GM18873 (cell line): Measurements from ENCODE around the gene CLK1.
A peak's percentile ranks its signal among the peaks of the same experiment; 100 is the strongest.

ENCODE experiments used
- ATAC-seq: cut with Tn5 transposase; IDR thresholded peaks from one replicate; pipeline ENCODE4 v1.9.1; 2021; ENCODE audit warnings: mild to moderate bottlenecking, moderate library complexity, moderate number of reproducible peaks; ENCODE audit not compliant: unreplicated experiment, low FRiP score

CLK1 gene

GRCh38 chr2:200811333-200812121 lies 52.9 kb downstream of the CLK1 start, which contains the start of gene BZW1:
TSS of gene BZW1 (plus strand) at chr2:200811910. CDS start at chr2:200813218, 1,308 bp downstream.
- peak; percentile 68 for ATAC-seq

GRCh38 chr2:200810998-200811332 lies 53.5 kb downstream of the CLK1 start:
- no peak for ATAC-seq

GRCh38 chr2:200810252-200810997 lies 54.0 kb downstream of the CLK1 start:
- no peak for ATAC-seq

- ATAC-seq: no peak
Measured at GRCh38 chr2:200809506-200810251, 54.8 kb downstream of the CLK1 start.
